HG03442 (cell line): ENCODE results near the gene ASIC3.

ENCODE experiments used
- ATAC-seq: cut with Tn5 transposase; IDR thresholded peaks from one replicate; pipeline ENCODE4 v1.9.1; 2021; ENCODE audit warnings: mild to moderate bottlenecking, moderate library complexity; ENCODE audit not compliant: unreplicated experiment

The ASIC3 gene

GRCh38 chr7:151083071-151083823 lies 34.9 kb downstream of the ASIC3 start, which contains the start of gene TMUB1:
TMUB1 (minus strand) TSS chr7:151083493; CDS start chr7:151082563, 930 bp downstream.
- peak; percentile 36 for ATAC-seq

- no peak for ATAC-seq
These were observed 35.5 kb downstream of the ASIC3 start for GRCh38 chr7:151083824-151084160.

GRCh38 chr7:151085329-151085690 lies 37.0 kb downstream of the ASIC3 start:
- no peak for ATAC-seq

- peak; percentile 37 for ATAC-seq
These were observed 37.6 kb downstream of the ASIC3 start, which contains the start of gene AGAP3 for GRCh38 chr7:151085691-151086620. AGAP3 (plus strand) TSS chr7:151086475; CDS start chr7:151086742, 267 bp downstream.

GRCh38 chr7:151086802-151087244 lies 38.5 kb downstream of the ASIC3 start:
- ATAC-seq = no peak

- ATAC-seq = no peak
These were observed 39.1 kb downstream of the ASIC3 start for GRCh38 chr7:151087245-151088018.

GRCh38 chr7:151088019-151088855 lies 39.9 kb downstream of the ASIC3 start:
- ATAC-seq = no peak

GRCh38 chr7:151088856-151089699 lies 40.7 kb downstream of the ASIC3 start:
- no peak for ATAC-seq

- ATAC-seq = no peak
These were observed 41.8 kb downstream of the ASIC3 start for GRCh38 chr7:151089893-151090730.

- no peak for ATAC-seq
These were observed 42.7 kb downstream of the ASIC3 start for GRCh38 chr7:151091003-151091402.

GRCh38 chr7:151091431-151091830 lies 43.1 kb downstream of the ASIC3 start:
- ATAC-seq = no peak

GRCh38 chr7:151091988-151092387 lies 43.7 kb downstream of the ASIC3 start:
- ATAC-seq = no peak

GRCh38 chr7:151093748-151094147 lies 45.4 kb downstream of the ASIC3 start:
- no peak for ATAC-seq

- ATAC-seq = no peak
These were observed 46.3 kb downstream of the ASIC3 start for GRCh38 chr7:151094675-151095074.

GRCh38 chr7:151095123-151095797 lies 46.9 kb downstream of the ASIC3 start:
- no peak for ATAC-seq

GRCh38 chr7:151095828-151096475 lies 47.6 kb downstream of the ASIC3 start:
- ATAC-seq = no peak

- ATAC-seq = no peak
These were observed 51.3 kb downstream of the ASIC3 start for GRCh38 chr7:151099486-151100211.
